Measurements from ENCODE around the gene TMPRSS2.

- TF ChIP-seq DPF2 (CRISPR knock-in tag; IDR thresholded peaks at IDR 0.05; ENCODE audit: borderline replicate concordance, low read depth) (no peak), E2F1 (CRISPR knock-in tag; IDR thresholded peaks at IDR 0.05) (no peak), CTCF (CRISPR knock-in tag; IDR thresholded peaks at IDR 0.05) (no peak), HNRNPL (IDR thresholded peaks at IDR 0.05; ENCODE audit: low read depth, low read length) (no peak), SMARCC2 (IDR thresholded peaks at IDR 0.05) (no peak), ZBTB8A (CRISPR knock-in tag; IDR thresholded peaks at IDR 0.05; ENCODE audit: borderline replicate concordance, low read depth) (no peak), ZNF282 (IDR thresholded peaks at IDR 0.05; ENCODE audit: partially characterized antibody) (no peak), KDM1A (CRISPR knock-in tag; IDR thresholded peaks at IDR 0.05) (no peak), ZNF567 (CRISPR knock-in tag; IDR thresholded peaks at IDR 0.05; ENCODE audit: borderline replicate concordance) (no peak), FOXK2 (IDR thresholded peaks at IDR 0.05) (no peak)
Observed at GRCh38 chr21:41497788-41498187, 10.2 kb downstream of the TMPRSS2 start.

All from HepG2 (cell line).